Effector memory CD4-positive, alpha-beta T cell (primary cell): Measurements from ENCODE around the gene ZXDB.
"Not testable (repeated sequence)": the region's sequence is repeated elsewhere in the genome, so short reads cannot be mapped to it uniquely, and the experiment has no call there.

Experiments
- DNase-seq, 3 donors: peaks; one replicate each; pipeline ENCODE4 v3.0.0-alpha.2; 2020
- H3K27ac ChIP-seq: 2 replicates; pipeline ENCODE4 v1.7.0; 2013; ENCODE audit warnings: mild to moderate bottlenecking, low read length, moderate library complexity; ENCODE audit not compliant: insufficient read depth, poor library complexity, severe bottlenecking
- H3K27me3 ChIP-seq: replicated peaks from 2 replicates; pipeline ENCODE4 v1.7.0; 2013; ENCODE audit warnings: mild to moderate bottlenecking, low read length; ENCODE audit not compliant: insufficient read depth, control insufficient read depth, poor library complexity, severe bottlenecking
- H3K36me3 ChIP-seq: 2 replicates; pipeline ENCODE4 v1.7.0; 2013; ENCODE audit warnings: mild to moderate bottlenecking, low read length, moderate library complexity; ENCODE audit not compliant: control insufficient read depth, insufficient read depth
- H3K4me1 ChIP-seq: 2 replicates; pipeline ENCODE4 v1.7.0; 2013; ENCODE audit warnings: low read length, mild to moderate bottlenecking; ENCODE audit not compliant: control insufficient read depth, insufficient read depth, poor library complexity, severe bottlenecking
- H3K4me3 ChIP-seq: 2 replicates; pipeline ENCODE4 v1.7.0; 2013; ENCODE audit warnings: low read length, low read depth, mild to moderate bottlenecking; ENCODE audit not compliant: insufficient read depth, poor library complexity, severe bottlenecking
- H3K9me3 ChIP-seq: 2 replicates; pipeline ENCODE4 v1.7.0; 2013; ENCODE audit warnings: mild to moderate bottlenecking, low read length, moderate library complexity; ENCODE audit not compliant: control insufficient read depth
- total RNA-seq, 3 donors: gene quantifications; one replicate each; lab custom pipeline; 2026; lab: John Stamatoyannopoulos, UW

ZXDB gene
- 39.9 to 69.2 (median 50.5) reads per million in 3 donors for total RNA-seq

DNA sequence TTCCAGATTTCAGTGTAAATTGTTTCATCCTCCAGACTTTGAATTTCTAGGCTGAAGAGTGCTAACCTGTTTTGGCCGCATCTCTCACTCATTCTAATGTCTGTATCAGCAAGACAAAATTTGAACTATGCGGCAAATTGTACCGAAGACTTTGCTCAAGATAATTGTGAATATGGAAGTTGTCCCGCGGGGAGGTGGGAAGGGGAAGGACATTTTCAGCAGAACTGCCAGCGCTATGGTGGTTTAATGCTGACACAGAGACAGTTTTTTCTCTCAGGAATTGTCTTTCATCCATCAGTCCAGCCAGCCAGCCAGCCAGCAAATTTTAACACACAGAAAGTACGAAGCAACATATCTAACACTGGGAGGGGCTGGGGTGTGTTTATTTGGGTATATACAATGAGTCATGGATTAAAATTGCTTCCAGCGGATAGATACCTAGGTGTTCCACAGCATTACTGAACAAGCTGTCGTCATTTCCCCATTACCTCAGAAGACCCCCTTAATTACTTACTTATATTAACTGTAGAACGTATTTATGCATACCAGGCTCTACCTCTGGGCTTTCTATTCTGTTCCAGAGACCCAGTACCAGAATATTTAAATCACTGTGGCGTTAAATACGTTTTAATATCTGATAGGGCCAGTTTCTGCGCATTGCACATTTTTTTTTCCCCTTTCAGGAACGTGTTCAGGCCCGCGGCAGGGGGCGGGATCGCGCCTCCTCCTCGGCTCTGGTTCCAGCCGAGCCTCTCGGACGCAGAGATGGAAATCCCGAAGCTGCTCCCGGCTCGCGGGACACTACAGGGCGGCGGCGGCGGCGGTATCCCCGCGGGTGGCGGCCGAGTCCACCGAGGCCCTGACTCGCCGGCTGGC, at the start of gene ZXDB:
ZXDB (plus strand) TSS at position 728 of the 876 bp plus-strand sequence; CDS start at position 766, 38 bp downstream.
- DNase-seq = peak in 1 of 3 donors; percentile 4
- peak within 1 kb of the TSS; percentile 61 for H3K27ac ChIP-seq
- not testable (repeated sequence) for H3K27me3 ChIP-seq

GRCh38 chrX:57565198-57565597, 26.6 kb upstream of the ZXDB start:
- H3K36me3 ChIP-seq = no peaks in the 10 kb centered on the region
- no peak overlapping the region for H3K4me3 ChIP-seq
- DNase-seq = no peak
- no peaks in the 10 kb centered on the region for H3K4me1 ChIP-seq
- H3K27ac ChIP-seq = no peak overlapping the region
- no peaks in the 10 kb centered on the region for H3K27me3 ChIP-seq
- no peaks in the 10 kb centered on the region for H3K9me3 ChIP-seq

More for the DNA sequence above, at the start of gene ZXDB:
- H3K9me3 ChIP-seq, H3K36me3 ChIP-seq, H3K4me1 ChIP-seq: not testable (repeated sequence)
- H3K4me3 ChIP-seq = peak within 1 kb of the TSS; percentile 46

- no peak for DNase-seq
- H3K4me1 ChIP-seq = no peaks in the 10 kb centered on the region
- H3K36me3 ChIP-seq = no peaks in the 10 kb centered on the region
- no peak overlapping the region for H3K4me3 ChIP-seq
- no peak overlapping the region for H3K27ac ChIP-seq
- H3K9me3 ChIP-seq = no peaks in the 10 kb centered on the region
- no peaks in the 10 kb centered on the region for H3K27me3 ChIP-seq
Observed at GRCh38 chrX:57573754-57574153, 18.1 kb upstream of the ZXDB start.

DNA sequence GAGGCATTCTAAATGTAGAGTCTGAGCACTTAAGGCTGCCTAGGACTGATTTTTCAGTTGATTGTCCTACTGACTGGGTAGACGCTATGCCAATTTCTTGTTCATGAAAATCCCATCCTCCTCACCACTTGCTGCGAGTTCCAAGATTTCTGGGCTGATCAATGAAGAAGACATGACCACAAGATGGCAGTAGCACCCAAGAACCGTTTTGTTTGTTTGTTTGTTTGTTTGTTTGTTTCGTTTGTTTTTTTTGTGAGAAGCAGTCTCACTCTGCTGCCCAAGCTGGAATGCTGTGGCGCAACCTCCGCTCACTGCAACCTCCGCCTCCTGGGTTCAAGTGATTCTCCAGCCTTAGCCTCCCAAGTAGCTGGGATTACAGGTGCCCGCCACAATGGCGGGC, 8.9 kb upstream of the ZXDB start:
- H3K4me1 ChIP-seq, H3K9me3 ChIP-seq, H3K27me3 ChIP-seq, H3K27ac ChIP-seq, H3K4me3 ChIP-seq, DNase-seq, H3K36me3 ChIP-seq: not testable (repeated sequence)

- H3K36me3 ChIP-seq = no peaks in the 10 kb centered on the region
- H3K9me3 ChIP-seq = no peaks in the 10 kb centered on the region
- H3K4me3 ChIP-seq = no peak overlapping the region
- no peaks in the 10 kb centered on the region for H3K4me1 ChIP-seq
- H3K27me3 ChIP-seq = no peaks in the 10 kb centered on the region
- no peak overlapping the region for H3K27ac ChIP-seq
- no peak for DNase-seq
Observed at GRCh38 chrX:57583477-57583876, 8.3 kb upstream of the ZXDB start.

DNA sequence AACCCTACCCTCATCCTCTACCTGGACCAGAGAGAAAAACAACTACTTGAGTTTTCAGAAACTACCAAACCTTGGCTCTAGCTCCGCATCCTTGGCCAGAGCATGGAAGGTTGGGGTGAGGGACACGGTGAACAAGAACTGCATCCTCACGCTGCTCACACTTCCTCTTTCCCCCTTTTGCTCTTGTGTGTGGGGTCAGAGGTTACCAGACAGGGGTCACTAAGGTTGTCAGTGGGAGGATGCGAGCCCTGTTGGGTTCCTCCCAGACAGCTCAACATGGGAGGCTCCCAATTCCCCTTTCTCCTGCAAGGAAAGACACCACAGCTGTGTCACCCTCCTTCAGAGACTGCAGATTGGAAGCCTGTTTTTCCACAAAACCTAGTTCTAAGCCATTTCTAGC, 5.5 kb upstream of the ZXDB start:
- Histone ChIP-seq H3K9me3 (no peaks in the 10 kb centered on the region), H3K27ac (no peak overlapping the region), H3K4me3 (no peak overlapping the region), H3K27me3 (no peaks in the 10 kb centered on the region), H3K4me1 (peaks cover 3% of the 10 kb centered on the region), H3K36me3 (no peaks in the 10 kb centered on the region)
- no peak for DNase-seq

DNA sequence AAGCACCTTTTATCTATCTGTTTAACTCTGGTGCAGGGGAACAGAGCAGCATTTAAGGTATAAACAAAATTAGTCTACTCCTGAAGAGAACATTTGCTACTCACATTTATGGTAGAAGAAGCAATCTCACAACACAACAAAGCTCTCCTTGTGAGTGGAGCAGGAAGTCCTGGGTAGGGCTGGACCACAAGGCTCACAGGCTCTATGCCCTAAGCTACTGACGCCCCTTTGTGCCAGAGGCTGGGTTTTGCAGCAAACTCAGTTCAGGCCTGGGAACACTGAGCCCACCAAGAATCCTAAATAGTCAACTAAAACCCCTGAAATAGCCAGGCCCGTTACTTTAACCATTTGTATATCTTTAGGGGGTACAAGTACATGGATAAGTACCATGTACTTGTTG, 4.7 kb upstream of the ZXDB start:
- no peak overlapping the region for H3K27ac ChIP-seq
- H3K27me3 ChIP-seq = no peaks in the 10 kb centered on the region
- peaks cover 3% of the 10 kb centered on the region for H3K4me1 ChIP-seq
- H3K9me3 ChIP-seq = no peaks in the 10 kb centered on the region
- no peak overlapping the region for H3K4me3 ChIP-seq
- DNase-seq = no peak
- no peaks in the 10 kb centered on the region for H3K36me3 ChIP-seq

DNA sequence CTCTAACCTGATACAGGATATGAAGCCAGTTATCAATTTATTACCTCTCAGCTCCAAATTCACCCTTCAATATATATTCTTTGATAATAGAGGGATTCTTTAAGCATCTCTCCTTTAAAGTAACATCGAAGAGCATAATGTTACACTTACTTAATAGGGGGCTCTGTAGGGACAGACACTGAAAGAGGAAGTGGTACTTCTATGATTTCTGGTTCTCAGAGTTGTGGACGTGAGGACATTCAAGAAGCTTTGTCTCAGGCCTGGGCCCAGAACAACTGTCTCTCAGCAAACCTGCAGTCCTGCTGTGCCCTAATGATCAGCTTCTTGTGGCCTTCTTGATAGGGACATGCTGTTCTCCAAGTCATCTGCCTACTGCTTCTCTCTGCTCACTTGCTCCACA, 4.2 kb upstream of the ZXDB start:
- H3K9me3 ChIP-seq = no peaks in the 10 kb centered on the region
- H3K27ac ChIP-seq = no peak overlapping the region
- no peaks in the 10 kb centered on the region for H3K36me3 ChIP-seq
- no peak for DNase-seq
- H3K4me1 ChIP-seq = peaks cover 3% of the 10 kb centered on the region
- H3K4me3 ChIP-seq = no peak overlapping the region
- no peaks in the 10 kb centered on the region for H3K27me3 ChIP-seq

DNA sequence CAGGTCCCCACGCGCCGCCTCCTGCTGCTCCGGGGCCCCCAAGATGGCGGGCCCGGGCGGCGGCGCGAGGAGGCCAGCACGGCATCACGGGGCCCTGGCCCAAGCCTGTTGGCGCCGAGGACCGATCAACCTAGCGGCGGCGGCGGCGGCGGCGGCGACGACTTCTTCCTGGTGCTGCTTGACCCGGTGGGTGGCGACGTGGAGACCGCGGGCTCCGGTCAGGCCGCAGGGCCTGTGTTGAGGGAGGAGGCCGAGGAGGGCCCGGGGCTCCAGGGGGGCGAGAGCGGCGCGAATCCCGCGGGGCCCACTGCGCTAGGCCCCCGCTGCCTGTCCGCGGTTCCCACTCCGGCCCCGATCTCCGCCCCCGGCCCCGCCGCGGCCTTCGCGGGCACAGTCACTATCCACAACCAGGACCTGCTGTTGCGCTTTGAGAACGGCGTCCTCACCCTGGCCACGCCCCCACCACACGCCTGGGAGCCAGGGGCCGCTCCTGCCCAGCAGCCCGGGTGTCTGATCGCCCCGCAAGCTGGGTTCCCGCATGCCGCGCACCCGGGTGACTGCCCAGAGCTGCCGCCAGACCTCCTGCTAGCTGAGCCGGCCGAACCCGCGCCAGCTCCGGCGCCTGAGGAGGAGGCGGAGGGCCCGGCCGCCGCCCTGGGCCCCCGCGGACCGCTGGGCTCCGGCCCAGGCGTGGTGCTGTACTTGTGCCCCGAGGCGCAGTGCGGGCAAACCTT, 516 bp downstream of the ZXDB start:
- peak in 2 of 3 donors; percentile 8 to 13 for DNase-seq
- not testable (repeated sequence) for H3K27me3 ChIP-seq, H3K36me3 ChIP-seq, H3K9me3 ChIP-seq, H3K4me1 ChIP-seq
- Histone ChIP-seq H3K4me3 (peak overlapping the region; percentile 46), H3K27ac (peak overlapping the region; percentile 61)

GRCh38 chrX:57592894-57593215, 1.0 kb downstream of the ZXDB start:
- H3K4me1 ChIP-seq = not testable (repeated sequence)
- peak overlapping the region; percentile 61 for H3K27ac ChIP-seq
- peak in 1 of 3 donors; percentile 8 for DNase-seq

More at GRCh38 chrX:57592894-57593215, 1.0 kb downstream of the ZXDB start:
- H3K27me3 ChIP-seq, H3K36me3 ChIP-seq, H3K9me3 ChIP-seq: not testable (repeated sequence)
- peak overlapping the region; percentile 46 for H3K4me3 ChIP-seq
